Fibroblast of pulmonary artery (primary cell): ENCODE results near the gene PRDM2.

Source experiments
- DNase-seq: peaks from one replicate; pipeline ENCODE4 v3.0.0-alpha.2; 2010; ENCODE audit warnings: low read depth
- H3K4me3 ChIP-seq: replicated peaks from 2 replicates; pipeline ENCODE4 v1.5.1; 2011; ENCODE audit warnings: low read depth, mild to moderate bottlenecking, control low read depth, low read length, moderate library complexity
- TF ChIP-seq, protein P1 (sequence below): IDR thresholded peaks from 2 replicates; pipeline ENCODE4 v1.5.1; 2011; ENCODE audit warnings: mild to moderate bottlenecking, control low read depth, low read length, inconsistent platforms; ENCODE audit errors: missing control alignments

The PRDM2 gene

DNA sequence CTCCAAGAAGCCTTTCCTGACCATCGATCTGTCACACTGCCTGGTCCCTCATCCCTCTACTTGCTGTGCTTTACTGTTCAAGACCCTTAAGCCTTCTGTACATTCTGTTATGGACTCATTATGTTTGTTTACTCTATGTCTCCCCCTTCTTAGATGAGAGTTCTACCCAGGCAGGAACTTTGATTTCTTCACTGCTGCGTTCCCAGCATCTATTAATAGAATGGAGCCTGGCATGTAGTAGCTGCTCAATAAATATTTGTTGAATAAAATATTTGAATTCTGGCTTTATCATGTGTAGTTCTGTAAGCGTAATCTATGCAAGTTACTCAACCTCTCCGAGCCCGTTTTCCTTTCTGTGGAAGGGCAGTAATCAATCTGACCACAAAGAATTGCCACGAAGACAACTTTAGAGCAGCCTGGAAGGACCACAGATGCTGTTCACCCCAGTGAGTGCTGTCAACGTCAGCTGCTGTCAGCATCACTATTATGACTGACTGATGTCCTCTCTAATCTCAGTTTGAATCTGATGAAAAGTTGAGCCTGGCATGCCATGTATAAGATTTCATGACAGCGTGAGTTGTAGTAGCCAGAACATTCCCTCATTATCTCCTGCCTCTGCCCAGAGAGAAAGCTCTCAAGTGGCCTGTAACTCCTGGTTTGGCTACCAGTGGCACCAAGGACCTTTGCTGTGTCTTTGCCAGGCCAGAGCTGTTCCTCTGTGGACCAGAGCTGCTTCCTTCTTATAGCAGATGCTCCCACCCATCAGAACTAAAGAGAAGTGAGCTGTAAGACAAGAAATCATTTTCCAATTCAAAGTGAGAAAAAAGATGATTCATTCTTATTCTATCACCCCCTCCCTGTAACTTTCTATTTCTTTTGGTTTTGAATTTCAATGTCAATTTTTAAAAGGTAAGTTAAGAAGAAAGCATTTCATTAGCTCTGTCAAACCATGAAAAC, 94.5 kb downstream of the PRDM2 start:
- DNase-seq: no peak
- TF ChIP-seq, protein P1, sequence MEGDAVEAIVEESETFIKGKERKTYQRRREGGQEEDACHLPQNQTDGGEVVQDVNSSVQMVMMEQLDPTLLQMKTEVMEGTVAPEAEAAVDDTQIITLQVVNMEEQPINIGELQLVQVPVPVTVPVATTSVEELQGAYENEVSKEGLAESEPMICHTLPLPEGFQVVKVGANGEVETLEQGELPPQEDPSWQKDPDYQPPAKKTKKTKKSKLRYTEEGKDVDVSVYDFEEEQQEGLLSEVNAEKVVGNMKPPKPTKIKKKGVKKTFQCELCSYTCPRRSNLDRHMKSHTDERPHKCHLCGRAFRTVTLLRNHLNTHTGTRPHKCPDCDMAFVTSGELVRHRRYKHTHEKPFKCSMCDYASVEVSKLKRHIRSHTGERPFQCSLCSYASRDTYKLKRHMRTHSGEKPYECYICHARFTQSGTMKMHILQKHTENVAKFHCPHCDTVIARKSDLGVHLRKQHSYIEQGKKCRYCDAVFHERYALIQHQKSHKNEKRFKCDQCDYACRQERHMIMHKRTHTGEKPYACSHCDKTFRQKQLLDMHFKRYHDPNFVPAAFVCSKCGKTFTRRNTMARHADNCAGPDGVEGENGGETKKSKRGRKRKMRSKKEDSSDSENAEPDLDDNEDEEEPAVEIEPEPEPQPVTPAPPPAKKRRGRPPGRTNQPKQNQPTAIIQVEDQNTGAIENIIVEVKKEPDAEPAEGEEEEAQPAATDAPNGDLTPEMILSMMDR: no peak
- H3K4me3 ChIP-seq: no peak overlapping the region

DNA sequence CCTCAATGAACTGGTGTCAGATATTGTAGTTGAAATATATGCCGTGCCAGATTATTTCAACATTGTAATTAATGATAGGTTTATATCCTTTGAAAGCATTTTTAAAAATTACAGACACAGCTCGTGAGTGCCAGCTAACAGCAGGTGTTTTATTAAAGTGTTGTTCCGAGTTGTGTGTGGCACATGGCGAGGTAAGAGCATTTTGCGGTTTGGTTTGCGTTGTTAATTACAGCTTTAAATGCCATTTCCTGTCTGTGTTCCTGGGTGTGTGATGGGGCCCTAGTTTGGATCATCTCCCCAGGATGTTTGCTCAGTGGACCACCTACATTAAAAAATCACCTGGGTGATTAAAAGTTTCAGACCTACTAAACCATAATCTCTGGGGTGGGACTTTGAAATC, 97.4 kb downstream of the PRDM2 start:
- no peak overlapping the region for H3K4me3 ChIP-seq
- TF ChIP-seq, protein P1: no peak
- DNase-seq: no peak

DNA sequence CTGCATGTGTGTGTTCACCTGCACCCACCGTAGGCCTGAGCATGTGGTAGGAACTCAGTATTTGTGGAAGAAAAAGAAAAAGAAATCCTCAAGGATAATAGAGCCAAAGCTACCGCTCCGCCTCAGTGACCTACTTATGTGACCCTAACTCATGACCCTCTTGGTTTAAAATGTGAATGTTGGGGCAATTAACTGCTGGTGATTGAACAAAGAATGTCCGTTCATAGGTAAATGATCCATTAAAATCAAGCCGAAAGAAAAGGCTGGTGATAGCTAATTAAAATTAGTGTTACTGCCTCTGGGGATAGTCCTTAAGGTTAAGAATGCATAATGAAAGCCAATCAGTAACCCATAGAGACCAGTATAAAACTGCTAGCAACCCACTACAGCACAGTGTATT, 98.1 kb downstream of the PRDM2 start:
- no peak for DNase-seq
- H3K4me3 ChIP-seq: no peak overlapping the region
- TF ChIP-seq, protein P1: no peak

DNA sequence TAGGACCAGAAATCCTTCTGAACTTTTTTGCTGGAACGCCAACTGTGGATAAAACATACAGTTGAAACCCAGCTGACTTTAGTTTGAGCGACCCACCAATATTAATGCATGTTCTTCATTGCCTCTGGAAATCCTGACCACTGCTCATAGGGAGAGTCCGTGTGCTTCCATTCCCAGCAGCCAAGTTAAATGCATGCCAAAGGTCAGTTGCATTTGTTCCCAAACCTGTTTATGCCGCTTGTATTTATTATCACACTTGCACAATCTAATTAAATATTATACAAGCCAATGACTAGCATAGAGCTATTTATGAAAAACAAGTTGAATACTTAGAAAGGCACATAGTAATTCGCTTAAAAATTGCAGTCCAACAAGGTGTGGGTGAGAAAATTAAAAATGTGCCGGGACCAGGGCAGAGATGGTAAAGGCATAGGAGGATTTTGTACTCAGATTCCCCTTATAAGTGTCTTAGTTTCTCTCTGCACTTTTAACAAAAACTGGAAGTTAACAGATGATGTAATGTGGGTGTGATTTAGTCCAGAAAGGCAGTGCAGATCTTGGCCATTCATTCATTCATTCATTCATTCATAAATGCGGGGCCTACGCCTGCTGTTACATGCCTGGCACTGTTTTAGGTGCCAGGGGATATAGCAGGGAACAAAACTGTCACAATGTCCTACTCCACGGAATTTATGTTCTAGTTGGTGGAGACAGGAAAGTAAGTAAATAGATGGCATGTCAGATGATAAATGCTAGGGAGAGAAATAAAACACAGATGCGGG, 99.7 kb downstream of the PRDM2 start:
- H3K4me3 ChIP-seq: no peak overlapping the region
- DNase-seq: no peak
- TF ChIP-seq, protein P1: no peak

DNA sequence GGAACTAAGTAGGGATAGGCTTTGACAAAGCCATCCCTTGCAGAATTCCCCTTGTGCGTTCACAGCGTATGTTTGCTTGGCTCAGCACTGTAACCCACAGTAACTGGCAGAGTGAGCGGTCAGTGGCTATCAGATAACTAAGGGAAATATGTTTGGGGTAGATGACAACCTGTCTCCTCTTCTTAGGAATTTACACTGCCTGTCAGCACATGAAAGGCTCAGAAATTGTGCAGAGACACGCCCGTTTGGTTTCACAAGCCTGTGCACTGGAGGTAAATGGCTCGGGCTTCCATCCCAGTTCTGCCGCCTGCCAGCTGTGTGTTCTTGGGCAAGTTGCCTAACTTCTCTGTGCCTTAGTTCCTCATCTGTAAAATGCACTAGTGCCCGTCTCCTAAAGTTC, 101.2 kb downstream of the PRDM2 start:
- DNase-seq: no peak
- TF ChIP-seq, protein P1: no peak
- H3K4me3 ChIP-seq: no peak overlapping the region

DNA sequence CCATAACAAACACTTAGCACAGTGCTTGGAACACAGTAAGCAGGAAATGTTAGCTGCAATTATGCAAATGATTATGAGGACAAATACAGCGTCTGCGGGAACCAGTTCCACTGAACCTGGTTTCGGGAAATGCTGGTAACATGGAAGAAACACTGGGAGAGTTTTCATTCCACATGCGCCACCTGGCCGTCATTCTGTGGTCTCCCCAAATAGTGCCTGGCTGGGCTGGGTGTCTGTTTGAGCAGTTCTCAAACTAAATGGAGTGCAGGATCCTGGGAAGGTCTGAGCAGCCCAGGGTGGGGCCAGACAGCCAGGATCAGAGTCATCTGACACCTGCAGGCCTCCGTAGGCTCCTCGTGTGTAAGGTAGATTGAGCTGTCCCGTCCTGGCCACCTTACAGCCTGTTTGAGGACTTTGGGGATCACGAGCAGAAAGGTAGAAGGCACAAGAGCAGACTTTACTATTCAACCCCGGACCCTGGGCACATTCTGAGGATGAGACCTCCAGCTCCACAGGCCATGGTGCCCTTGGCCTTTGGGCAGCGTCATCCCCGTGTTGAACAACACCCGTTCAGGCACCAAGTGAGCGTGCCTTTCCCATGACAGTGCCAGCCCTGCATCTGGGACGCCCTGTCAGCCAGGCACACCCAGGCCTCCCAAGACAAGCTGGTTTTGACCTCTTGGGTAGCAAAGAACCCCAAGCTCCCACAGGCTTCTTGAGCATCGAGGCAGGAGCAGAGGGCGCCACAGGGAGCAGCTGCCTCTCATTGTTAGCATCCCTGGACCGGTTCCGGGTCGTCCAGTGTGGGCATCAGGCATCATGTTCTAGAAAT, 101.9 kb downstream of the PRDM2 start:
- DNase-seq: no peak
- TF ChIP-seq, protein P1: no peak
- no peak overlapping the region for H3K4me3 ChIP-seq
